DMS114 treated with DMSO at 0.1 percent for 48 hours (cell line): ENCODE results near the gene KIAA0408.
"Not testable (repeated sequence)": the region's sequence is repeated elsewhere in the genome, so short reads cannot be mapped to it uniquely, and the experiment has no call there.

Source experiments
- DNase-seq: peaks from one replicate; lab custom pipeline; 2025; ENCODE audit not compliant: unreplicated experiment; lab: John Stamatoyannopoulos, UW

The KIAA0408 gene

GRCh38 chr6:127464161-127464880 lies 5.1 kb upstream of the KIAA0408 start:
- no peak for DNase-seq

- no peak for DNase-seq
Measured at GRCh38 chr6:127463056-127463455, 3.9 kb upstream of the KIAA0408 start.

GRCh38 chr6:127462376-127462775 lies 3.2 kb upstream of the KIAA0408 start:
- DNase-seq, result no peak

- DNase-seq, result no peak
Measured at GRCh38 chr6:127460465-127460864, 1.3 kb upstream of the KIAA0408 start.

GRCh38 chr6:127458817-127459216 lies 372 bp downstream of the KIAA0408 start:
- no peak for DNase-seq

- DNase-seq, result no peak
Measured at GRCh38 chr6:127458222-127458621, 967 bp downstream of the KIAA0408 start.

- DNase-seq, result no peak
Measured at GRCh38 chr6:127457456-127458064, 1.6 kb downstream of the KIAA0408 start.

GRCh38 chr6:127456465-127456864 lies 2.7 kb downstream of the KIAA0408 start:
- no peak for DNase-seq

GRCh38 chr6:127453845-127454619 lies 5.2 kb downstream of the KIAA0408 start:
- DNase-seq, result no peak

GRCh38 chr6:127452803-127453202 lies 6.4 kb downstream of the KIAA0408 start:
- no peak for DNase-seq

GRCh38 chr6:127451388-127451787 lies 7.8 kb downstream of the KIAA0408 start:
- DNase-seq, result no peak

GRCh38 chr6:127447780-127448179 lies 11.4 kb downstream of the KIAA0408 start:
- DNase-seq, result no peak

GRCh38 chr6:127446356-127446755 lies 12.8 kb downstream of the KIAA0408 start:
- no peak for DNase-seq

- DNase-seq, result no peak
Measured at GRCh38 chr6:127441881-127442280, 17.3 kb downstream of the KIAA0408 start.

GRCh38 chr6:127439718-127440117 lies 19.5 kb downstream of the KIAA0408 start:
- DNase-seq, result no peak

GRCh38 chr6:127436578-127437110 lies 22.5 kb downstream of the KIAA0408 start:
- DNase-seq, result no peak

GRCh38 chr6:127435626-127436220 lies 23.5 kb downstream of the KIAA0408 start:
- no peak for DNase-seq

- DNase-seq, result no peak
Measured at GRCh38 chr6:127434651-127435050, 24.5 kb downstream of the KIAA0408 start.

GRCh38 chr6:127428562-127428961 lies 30.6 kb downstream of the KIAA0408 start:
- not testable (repeated sequence) for DNase-seq

GRCh38 chr6:127423921-127424320 lies 35.3 kb downstream of the KIAA0408 start:
- DNase-seq, result no peak

GRCh38 chr6:127421164-127421563 lies 38.0 kb downstream of the KIAA0408 start:
- not testable (repeated sequence) for DNase-seq
